Choroid plexus epithelial cell (primary cell): ENCODE data around the gene RHBG.

Experiments
- DNase-seq: peaks from one replicate; pipeline ENCODE4 v3.0.0-alpha.2; 2010; ENCODE audit warnings: low read depth
- H3K4me3 ChIP-seq: 2 replicates; pipeline ENCODE4 v1.5.1; 2011; ENCODE audit warnings: low read depth, mild to moderate bottlenecking, control low read depth, low read length, moderate library complexity
- TF ChIP-seq, protein P1 (sequence below): conservative IDR thresholded peaks from 2 replicates; pipeline ENCODE4 v1.5.1; 2011; ENCODE audit warnings: low read depth, mild to moderate bottlenecking, control low read depth, inconsistent platforms, low read length, moderate library complexity

RHBG gene

GRCh38 chr1:156400191-156400935, 31.4 kb downstream of the RHBG start:
- TF ChIP-seq, protein P1, sequence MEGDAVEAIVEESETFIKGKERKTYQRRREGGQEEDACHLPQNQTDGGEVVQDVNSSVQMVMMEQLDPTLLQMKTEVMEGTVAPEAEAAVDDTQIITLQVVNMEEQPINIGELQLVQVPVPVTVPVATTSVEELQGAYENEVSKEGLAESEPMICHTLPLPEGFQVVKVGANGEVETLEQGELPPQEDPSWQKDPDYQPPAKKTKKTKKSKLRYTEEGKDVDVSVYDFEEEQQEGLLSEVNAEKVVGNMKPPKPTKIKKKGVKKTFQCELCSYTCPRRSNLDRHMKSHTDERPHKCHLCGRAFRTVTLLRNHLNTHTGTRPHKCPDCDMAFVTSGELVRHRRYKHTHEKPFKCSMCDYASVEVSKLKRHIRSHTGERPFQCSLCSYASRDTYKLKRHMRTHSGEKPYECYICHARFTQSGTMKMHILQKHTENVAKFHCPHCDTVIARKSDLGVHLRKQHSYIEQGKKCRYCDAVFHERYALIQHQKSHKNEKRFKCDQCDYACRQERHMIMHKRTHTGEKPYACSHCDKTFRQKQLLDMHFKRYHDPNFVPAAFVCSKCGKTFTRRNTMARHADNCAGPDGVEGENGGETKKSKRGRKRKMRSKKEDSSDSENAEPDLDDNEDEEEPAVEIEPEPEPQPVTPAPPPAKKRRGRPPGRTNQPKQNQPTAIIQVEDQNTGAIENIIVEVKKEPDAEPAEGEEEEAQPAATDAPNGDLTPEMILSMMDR, result no peak
- no peak overlapping the region for H3K4me3 ChIP-seq
- no peak for DNase-seq

GRCh38 chr1:156401041-156401574, 32.1 kb downstream of the RHBG start:
- H3K4me3 ChIP-seq, result no peak overlapping the region
- TF ChIP-seq, protein P1, result no peak
- DNase-seq, result no peak

GRCh38 chr1:156401681-156402081, 32.7 kb downstream of the RHBG start:
- TF ChIP-seq, protein P1, result no peak
- H3K4me3 ChIP-seq, result no peak overlapping the region
- no peak for DNase-seq

DNA sequence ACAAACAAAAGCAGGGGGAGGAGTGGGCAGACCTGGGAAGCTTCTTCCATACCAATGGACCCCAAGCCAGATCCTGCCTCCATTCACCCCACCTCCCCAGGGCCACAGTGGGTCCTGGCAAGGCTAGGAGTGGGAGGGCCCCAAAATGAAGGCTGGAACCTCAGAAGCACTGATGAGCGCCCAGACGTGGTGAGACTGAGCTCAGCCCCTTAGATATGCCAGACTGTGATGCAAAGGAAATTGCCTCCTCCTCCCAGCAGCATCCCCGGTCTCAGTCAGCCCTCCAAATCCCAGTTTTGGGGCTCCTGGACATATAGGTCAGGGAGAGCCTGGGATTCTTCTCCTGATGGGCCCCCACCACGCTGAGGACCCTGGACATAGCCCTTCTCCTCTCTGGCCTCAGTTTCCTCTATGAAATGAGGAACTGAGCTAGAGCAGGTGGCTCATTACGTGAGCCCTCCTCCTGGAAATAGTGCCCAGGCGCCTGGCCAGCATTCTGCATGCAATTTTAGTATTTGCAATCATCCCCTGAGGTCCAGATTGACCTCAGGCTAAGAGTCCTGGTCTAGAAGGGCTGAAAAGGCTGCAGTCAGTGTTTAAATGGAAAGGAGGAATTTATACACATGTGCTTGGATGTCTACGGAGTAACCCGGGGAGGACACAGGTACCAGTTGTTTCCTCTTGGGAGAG, 33.5 kb downstream of the RHBG start:
- DNase-seq, result no peak
- TF ChIP-seq, protein P1, result no peak
- no peak overlapping the region for H3K4me3 ChIP-seq

DNA sequence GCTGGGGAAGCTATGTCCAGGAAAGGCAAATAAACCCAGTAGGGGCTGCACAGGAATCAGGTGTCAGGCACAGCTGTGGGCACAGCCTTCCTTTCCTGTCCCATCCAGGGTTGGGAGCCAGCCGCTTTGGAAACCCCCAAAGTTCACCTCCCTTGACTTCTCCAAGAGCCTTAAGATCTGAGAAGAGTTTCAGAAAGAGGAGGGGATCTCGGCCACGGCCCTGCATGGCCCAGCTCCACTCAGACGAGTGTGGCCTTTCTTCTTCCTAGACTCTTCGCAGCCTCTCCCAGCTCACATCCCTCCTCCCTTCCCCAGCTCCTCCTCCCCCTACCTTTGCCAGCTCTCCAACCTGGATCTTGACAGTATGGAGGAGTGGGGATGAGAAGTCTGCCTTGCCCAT, 36.7 kb downstream of the RHBG start:
- DNase-seq, result no peak
- H3K4me3 ChIP-seq, result no peak overlapping the region
- TF ChIP-seq, protein P1, result no peak

- H3K4me3 ChIP-seq, result no peak overlapping the region
- no peak for DNase-seq
- TF ChIP-seq, protein P1, result no peak
Observed at GRCh38 chr1:156406251-156406650, 37.2 kb downstream of the RHBG start.
